ENCODE results near the gene PHLDA3.
A peak's percentile ranks its signal among the peaks of the same experiment; 100 is the strongest.

PHLDA3 gene

DNA sequence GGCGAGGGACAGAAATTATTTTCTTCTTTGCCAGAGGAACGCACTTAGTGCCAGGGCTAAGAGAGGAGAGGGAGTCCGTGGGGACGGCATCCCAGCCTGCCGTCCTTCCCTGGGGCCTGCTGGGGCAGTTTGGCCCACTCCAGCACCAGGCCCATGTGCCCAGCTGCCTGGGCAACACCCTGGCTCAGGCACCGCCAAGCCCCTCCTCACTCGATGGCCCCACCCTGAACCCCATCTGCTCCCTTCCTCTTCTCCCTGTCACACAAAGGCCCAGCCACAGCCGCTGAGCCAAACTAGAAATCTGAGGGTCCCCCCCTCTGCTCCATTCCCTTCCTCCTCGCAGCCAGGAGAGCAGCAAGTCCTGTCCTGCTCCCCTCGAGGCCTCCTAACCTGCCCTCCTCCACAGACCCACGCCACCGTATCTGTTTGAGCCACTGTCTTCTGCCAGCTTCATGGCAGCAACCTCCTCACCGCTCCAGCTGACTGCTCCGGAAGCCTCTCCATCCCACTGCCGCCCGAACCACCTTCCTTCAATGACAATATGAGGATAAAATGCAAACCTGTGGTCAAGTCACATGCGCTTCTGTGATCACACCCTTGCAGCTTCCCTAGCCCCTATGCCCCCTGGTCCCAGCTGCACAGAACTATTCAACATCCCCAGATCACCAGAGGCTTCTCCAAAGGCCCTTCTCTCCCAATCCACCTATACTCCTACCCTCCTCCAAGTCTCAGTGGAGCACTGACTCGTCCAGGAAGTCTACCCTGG lies 39.1 kb downstream of the PHLDA3 start:
- Histone ChIP-seq H2AFZ (ENCODE audit: low read depth, low read length) (no peak overlapping the region), H3K36me3 (ENCODE audit: insufficient read depth, low read length) (no peaks in the 10 kb centered on the region), H3K4me2 (ENCODE audit: insufficient read depth, low read length) (no peak overlapping the region)

DNA sequence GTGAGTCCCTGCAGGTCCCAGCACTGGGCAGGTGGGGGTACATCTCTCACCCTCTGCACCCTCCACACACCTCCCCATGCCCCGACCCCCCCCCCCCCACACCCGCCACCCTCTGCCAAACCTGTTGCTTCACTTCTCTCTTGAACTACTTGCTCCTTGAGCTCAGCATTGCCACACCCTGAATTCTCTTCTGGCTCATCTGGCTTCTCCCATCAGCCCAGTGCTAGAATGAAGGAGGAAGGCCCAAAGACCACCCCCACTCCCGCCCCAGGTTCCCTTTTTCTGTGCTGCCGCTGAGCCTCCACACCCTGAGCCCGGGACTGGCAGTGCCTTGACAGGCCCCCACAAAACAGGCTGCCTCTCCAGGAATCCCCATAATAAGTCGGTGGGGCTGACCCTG lies 41.0 kb downstream of the PHLDA3 start:
- H3K4me2 ChIP-seq (ENCODE audit: insufficient read depth, low read length) = no peak overlapping the region
- no peak overlapping the region for H2AFZ ChIP-seq (ENCODE audit: low read depth, low read length)
- H3K9me3 ChIP-seq (ENCODE audit: insufficient read depth, low read length, severe bottlenecking) = no peaks in the 10 kb centered on the region
- no peak for DNase-seq
- no peak overlapping the region for H3K4me3 ChIP-seq (ENCODE audit: low read depth in 1 of 2, low read length in 2 of 2)
- 0 out of 2 replicates have a peak, but pooled peaks cover 3% of the 10 kb centered on the region for H4K20me1 ChIP-seq (ENCODE audit: insufficient read depth, low read length)
- H3K27me3 ChIP-seq (ENCODE audit: insufficient read depth, low read length, poor library complexity) = peaks cover 20% of the 10 kb centered on the region
- no peaks in the 10 kb centered on the region for H3K4me1 ChIP-seq (ENCODE audit: insufficient read depth, low read length)
- H3K27ac ChIP-seq (ENCODE audit: low read length) = no peak overlapping the region
- H3K79me2 ChIP-seq (ENCODE audit: insufficient read depth, low read length) = no peaks in the 10 kb centered on the region
- no peak for ATAC-seq (ENCODE audit: insufficient read depth, low read depth)
- no peak overlapping the region for H3K9ac ChIP-seq (ENCODE audit: low read depth, low read length)
- no peak for TF ChIP-seq EZH2 (IDR thresholded peaks at IDR 0.05; ENCODE audit: borderline replicate concordance, low read depth, low read length, severe bottlenecking)
- TF ChIP-seq, protein P1, sequence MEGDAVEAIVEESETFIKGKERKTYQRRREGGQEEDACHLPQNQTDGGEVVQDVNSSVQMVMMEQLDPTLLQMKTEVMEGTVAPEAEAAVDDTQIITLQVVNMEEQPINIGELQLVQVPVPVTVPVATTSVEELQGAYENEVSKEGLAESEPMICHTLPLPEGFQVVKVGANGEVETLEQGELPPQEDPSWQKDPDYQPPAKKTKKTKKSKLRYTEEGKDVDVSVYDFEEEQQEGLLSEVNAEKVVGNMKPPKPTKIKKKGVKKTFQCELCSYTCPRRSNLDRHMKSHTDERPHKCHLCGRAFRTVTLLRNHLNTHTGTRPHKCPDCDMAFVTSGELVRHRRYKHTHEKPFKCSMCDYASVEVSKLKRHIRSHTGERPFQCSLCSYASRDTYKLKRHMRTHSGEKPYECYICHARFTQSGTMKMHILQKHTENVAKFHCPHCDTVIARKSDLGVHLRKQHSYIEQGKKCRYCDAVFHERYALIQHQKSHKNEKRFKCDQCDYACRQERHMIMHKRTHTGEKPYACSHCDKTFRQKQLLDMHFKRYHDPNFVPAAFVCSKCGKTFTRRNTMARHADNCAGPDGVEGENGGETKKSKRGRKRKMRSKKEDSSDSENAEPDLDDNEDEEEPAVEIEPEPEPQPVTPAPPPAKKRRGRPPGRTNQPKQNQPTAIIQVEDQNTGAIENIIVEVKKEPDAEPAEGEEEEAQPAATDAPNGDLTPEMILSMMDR (IDR thresholded peaks at IDR 0.05; ENCODE audit: borderline replicate concordance, extremely low read depth, low read length, poor library complexity, severe bottlenecking) = no peak
- H3K36me3 ChIP-seq (ENCODE audit: insufficient read depth, low read length) = no peaks in the 10 kb centered on the region

More for the DNA sequence above, 39.1 kb downstream of the PHLDA3 start:
- ATAC-seq (ENCODE audit: insufficient read depth, low read depth) (no peak), DNase-seq (no peak)
- no peaks in the 10 kb centered on the region for H3K79me2 ChIP-seq (ENCODE audit: insufficient read depth, low read length)
- H3K4me3 ChIP-seq (ENCODE audit: low read depth in 1 of 2, low read length in 2 of 2) = no peak overlapping the region
- no peaks in the 10 kb centered on the region for H3K4me1 ChIP-seq (ENCODE audit: insufficient read depth, low read length)
- no peak overlapping the region for H3K27ac ChIP-seq (ENCODE audit: low read length)
- peaks cover 20% of the 10 kb centered on the region for H3K27me3 ChIP-seq (ENCODE audit: insufficient read depth, low read length, poor library complexity)
- no peaks in the 10 kb centered on the region for H3K9me3 ChIP-seq (ENCODE audit: insufficient read depth, low read length, severe bottlenecking)
- no peak overlapping the region for H3K9ac ChIP-seq (ENCODE audit: low read depth, low read length)
- H4K20me1 ChIP-seq (ENCODE audit: insufficient read depth, low read length) = 0 out of 2 replicates have a peak, but pooled peaks cover 3% of the 10 kb centered on the region
- no peak for TF ChIP-seq EZH2 (IDR thresholded peaks at IDR 0.05; ENCODE audit: borderline replicate concordance, low read depth, low read length, severe bottlenecking)
- TF ChIP-seq, protein P1 (IDR thresholded peaks at IDR 0.05; ENCODE audit: borderline replicate concordance, extremely low read depth, low read length, poor library complexity, severe bottlenecking) = no peak

DNA sequence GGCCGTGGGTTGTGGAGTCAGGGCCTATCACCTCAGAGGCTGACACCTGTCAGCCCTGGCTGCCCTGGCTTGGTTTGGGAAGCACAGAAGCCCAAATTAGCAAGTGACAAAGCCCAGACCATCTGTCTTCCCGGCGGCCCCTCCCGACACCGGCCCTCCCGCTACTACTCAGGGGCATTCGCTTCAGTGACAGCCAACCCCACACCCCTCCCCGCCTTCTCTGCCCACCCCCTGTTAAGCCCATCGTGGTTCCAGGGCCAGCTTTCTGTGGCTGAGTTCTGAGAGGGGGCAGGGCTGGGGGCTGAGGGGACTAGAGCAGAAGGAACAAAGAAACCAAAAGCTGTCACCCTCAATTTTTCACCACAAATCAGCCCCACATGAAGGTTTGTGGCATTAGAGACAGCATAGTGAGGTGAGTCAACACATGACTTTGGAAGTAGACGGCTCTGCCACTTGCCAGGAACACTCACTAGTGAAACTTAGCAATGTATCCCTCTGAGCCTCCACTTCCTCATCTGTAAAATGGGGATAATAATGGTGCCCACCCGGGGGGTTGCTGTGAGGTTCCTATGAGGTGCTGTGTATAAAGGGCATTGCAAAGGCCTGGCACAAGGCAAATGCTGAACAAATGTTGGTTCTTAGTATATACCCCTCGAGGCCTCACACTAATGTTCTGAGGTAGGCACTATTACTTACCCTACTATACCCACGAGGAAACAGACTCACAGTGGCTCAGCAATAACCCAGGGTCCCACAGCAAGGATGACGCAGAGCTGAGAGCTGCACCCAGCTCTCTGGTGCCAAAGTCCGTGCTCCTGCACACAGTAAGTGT lies 42.3 kb downstream of the PHLDA3 start:
- Histone ChIP-seq H3K27ac (ENCODE audit: low read length) (no peak overlapping the region), H3K79me2 (ENCODE audit: insufficient read depth, low read length) (no peaks in the 10 kb centered on the region), H3K36me3 (ENCODE audit: insufficient read depth, low read length) (no peaks in the 10 kb centered on the region), H4K20me1 (ENCODE audit: insufficient read depth, low read length) (0 out of 2 replicates have a peak, but pooled peaks cover 3% of the 10 kb centered on the region), H3K4me3 (ENCODE audit: low read depth in 1 of 2, low read length in 2 of 2) (no peak overlapping the region), H3K27me3 (ENCODE audit: insufficient read depth, low read length, poor library complexity) (peaks cover 26% of the 10 kb centered on the region), H3K9ac (ENCODE audit: low read depth, low read length) (no peak overlapping the region), H3K4me2 (ENCODE audit: insufficient read depth, low read length) (no peak overlapping the region), H3K9me3 (ENCODE audit: insufficient read depth, low read length, severe bottlenecking) (no peaks in the 10 kb centered on the region), H3K4me1 (ENCODE audit: insufficient read depth, low read length) (no peaks in the 10 kb centered on the region), H2AFZ (ENCODE audit: low read depth, low read length) (no peak overlapping the region)
- ATAC-seq (ENCODE audit: insufficient read depth, low read depth) = peak; percentile 84
- DNase-seq = peak; percentile 55
- TF ChIP-seq EZH2 (IDR thresholded peaks at IDR 0.05; ENCODE audit: borderline replicate concordance, low read depth, low read length, severe bottlenecking) = no peak
- TF ChIP-seq, protein P1 (IDR thresholded peaks at IDR 0.05; ENCODE audit: borderline replicate concordance, extremely low read depth, low read length, poor library complexity, severe bottlenecking) = no peak

All from DND-41 (cell line).